Smooth muscle cell of the brain vasculature (primary cell): Measurements from ENCODE around the gene KCND2.
A peak's percentile ranks its signal among the peaks of the same experiment; 100 is the strongest.
"Not testable (repeated sequence)": the region's sequence is repeated elsewhere in the genome, so short reads cannot be mapped to it uniquely, and the experiment has no call there.

Experiments
- DNase-seq: peaks from one replicate; pipeline ENCODE4 v3.0.0-alpha.2; 2012; ENCODE audit warnings: low read depth, low spot score

The KCND2 gene

DNA sequence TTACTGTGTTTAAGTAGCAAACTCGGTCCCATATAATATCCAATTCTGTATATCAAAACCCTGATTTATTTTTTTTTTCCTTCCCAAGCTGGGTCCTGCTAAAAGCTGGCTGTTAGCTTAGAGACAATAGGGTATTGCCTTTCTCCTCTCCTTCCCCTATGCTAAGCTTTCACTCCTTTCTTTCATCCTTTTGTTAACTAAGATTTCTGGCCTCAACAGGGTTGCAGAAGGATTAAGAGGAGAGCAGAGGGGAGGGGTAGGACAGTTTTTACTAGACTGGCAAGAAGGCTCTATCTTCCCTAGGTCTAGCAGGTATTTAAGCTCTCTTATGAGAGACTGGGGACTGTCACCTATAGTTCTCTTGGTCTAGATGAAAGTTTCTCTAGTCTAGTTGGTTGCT lies 229.2 kb downstream of the KCND2 start:
- no peak for DNase-seq

DNA sequence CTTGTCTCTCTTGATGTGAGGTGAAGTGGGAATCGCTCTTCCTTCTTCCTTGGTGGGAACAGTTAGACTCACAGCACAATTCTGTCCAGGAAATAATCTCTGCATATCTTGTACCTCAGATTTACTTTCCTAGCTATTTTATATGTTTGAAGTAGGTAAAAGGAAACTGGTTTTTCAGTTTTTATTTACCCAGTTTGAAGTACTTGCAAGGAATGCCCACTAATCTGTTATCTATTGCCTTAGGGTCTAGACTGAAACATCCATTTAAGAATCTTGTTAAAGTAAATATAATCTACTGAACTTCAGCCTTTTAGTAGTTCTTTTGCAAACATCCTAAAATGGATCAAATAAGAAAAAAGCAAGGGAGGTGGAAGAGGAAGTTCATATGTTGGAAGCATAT lies 229.8 kb downstream of the KCND2 start:
- DNase-seq, result no peak

DNA sequence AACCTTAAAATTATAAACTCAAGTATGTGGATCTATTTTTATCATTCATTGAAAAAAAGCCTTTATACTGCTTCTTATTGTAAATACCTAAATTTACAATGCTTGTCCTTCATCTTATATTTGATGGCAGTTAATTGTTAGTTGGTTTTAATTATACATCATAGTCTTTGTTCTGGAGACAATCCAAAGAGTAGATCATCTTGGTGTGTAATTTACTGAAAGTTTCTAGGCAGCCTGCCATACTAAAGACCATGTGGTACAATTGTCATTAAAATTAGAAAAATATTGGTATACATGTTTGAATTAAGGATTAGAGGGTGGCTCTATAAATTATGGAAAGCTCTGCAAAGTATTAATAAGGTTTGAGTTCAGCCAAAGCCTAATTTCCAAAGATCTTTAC lies 231.4 kb downstream of the KCND2 start:
- no peak for DNase-seq

DNA sequence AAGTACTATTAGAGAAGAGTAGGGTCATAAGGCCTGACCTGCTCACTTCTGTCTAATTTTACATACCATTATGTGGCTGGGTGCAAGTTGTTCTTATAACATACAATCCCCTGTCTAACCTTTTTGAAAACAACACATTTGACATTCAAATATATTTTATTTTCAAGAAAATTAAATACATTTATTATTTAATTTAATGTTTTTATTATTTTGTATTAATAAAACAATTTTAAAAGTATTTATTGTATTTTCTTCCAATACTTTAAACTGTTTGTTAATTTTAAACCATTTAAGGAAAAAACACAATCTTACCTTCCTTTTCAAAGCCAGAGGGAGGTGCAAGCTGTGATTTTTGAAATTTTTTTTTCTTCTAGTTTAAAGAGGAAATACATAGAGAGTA lies 232.8 kb downstream of the KCND2 start:
- no peak for DNase-seq

DNA sequence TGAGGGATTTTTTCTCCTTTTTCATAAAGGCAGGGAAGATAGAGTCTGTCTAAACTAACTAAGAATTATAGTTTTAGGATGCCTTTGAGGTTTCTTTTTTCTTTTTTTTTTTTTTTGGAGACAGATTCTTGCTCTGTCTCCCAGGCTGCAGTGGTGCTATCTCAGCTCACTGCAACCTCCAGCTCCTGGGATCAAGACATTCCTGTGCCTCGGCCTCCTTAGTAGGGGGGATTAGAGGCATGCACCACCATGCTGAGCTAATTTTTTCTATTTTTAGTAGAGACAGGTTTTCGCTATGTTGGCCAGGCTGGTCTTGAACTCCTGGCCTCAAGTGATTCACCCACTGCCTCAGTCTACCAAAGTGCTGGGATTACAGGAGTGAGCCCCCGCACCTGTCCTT lies 239.7 kb downstream of the KCND2 start:
- DNase-seq, result no peak

- DNase-seq, result no peak
These were observed 246.2 kb downstream of the KCND2 start for GRCh38 chr7:120519224-120519623.

GRCh38 chr7:120521761-120522737 lies 249.1 kb downstream of the KCND2 start:
- DNase-seq, result no peak

GRCh38 chr7:120523985-120524384 lies 251.0 kb downstream of the KCND2 start:
- no peak for DNase-seq

DNA sequence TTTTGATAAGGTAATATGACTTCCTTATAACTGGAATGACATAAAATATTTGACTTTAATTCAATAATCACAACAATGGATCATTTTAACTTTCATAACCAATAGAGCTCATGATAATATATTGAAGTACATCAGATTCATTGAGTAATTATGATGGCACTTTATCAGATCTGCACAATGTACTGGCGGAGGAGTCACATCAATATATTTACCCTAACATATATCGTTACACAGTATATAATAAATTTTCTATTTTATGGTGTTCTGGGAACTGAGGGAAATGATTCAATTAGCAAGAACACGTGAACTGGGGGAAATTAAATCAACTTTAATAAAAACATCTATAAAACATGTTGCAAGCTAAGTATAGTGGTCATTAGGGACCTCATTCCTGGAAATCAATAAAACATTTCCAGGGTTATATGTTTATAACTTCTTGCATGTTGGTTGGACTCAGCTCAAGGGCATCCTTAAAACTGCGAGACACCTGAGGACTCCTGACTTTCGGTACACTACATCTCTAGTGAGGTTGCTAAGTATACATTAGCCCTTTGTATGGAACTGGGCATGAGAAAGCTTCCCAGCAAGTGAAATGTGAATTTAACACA lies 254.0 kb downstream of the KCND2 start:
- no peak for DNase-seq

DNA sequence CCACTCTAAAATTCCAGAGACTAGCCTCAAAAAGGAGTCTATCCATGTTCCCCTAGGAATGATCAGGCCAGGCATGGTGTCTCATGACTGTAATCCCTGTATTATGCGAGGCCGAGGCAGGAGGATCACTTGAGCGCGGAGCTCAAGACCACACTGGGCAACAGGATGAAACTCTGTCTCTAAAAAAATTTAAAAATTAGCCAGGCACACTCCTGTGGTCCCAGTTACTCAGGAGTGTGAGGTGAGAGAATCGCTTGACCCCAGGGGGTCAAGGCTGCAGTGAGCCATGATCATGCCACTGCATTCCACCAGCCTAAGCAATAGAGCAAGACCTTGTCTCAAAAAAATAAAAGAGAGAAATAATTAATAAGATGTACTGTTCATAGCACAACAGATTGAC lies 256.8 kb downstream of the KCND2 start:
- no peak for DNase-seq

GRCh38 chr7:120538335-120538734 lies 265.4 kb downstream of the KCND2 start:
- DNase-seq, result no peak

DNA sequence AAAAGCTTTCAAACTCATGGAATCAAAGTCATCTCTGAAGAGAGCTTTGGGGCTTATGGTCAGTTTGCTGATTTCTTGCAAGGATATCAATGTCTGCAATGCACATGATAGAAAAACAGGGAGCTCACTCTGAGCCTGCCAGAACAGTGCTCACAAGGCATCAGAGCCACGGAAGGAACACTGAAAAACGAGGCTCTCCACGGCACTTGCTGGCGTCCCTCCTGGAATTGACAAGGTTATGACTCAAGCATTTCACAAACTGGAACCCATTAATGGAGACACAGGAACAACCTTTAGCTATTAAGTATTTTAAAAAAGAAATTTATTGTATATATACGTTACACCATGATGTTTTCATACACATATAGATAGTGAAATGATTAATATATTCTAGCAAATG lies 266.3 kb downstream of the KCND2 start:
- DNase-seq, result no peak

GRCh38 chr7:120547605-120548004 lies 274.6 kb downstream of the KCND2 start:
- DNase-seq, result no peak

- DNase-seq, result no peak
These were observed 277.6 kb downstream of the KCND2 start for GRCh38 chr7:120550494-120551048.

DNA sequence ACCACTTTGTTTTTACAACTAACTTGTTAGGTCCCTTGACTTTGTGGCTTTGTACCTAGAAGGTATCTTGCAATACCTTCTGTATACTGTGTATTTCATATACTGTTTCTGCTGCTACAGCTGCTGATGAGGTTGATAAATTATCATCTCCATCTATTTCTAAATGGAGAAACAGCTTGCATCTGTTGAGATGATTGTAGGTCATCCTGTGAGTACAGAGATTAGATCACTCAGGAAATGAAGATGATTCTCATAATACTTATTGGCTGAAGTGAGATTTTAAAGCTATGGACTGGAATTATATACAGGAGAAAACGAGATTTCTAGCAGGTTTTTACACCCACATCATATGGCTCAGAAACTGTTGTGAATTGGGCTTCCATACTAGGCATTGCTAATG lies 280.5 kb downstream of the KCND2 start:
- no peak for DNase-seq

- no peak for DNase-seq
These were observed 282.1 kb downstream of the KCND2 start for GRCh38 chr7:120554960-120555571.

GRCh38 chr7:120564145-120564544 lies 291.2 kb downstream of the KCND2 start:
- DNase-seq, result no peak

GRCh38 chr7:120567204-120567603 lies 294.2 kb downstream of the KCND2 start:
- DNase-seq, result no peak

DNA sequence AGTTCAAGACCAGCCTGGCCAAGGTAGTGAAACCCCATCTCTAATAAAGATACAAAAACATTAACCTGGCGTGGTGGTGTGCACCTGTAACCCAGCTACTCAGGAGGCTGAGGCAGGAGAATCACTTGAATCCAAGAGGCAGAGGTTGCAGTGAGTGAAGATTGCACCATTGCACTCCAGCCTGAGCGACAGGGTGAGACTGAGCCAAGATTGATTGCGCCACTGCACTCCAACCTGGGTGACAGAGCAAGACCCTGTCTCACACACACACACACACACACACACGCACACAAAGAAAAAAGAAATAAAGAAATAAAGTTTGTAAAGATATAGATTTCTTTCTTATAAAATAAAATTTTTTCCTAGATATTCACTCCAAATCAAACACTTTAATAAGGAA lies 305.7 kb downstream of the KCND2 start:
- DNase-seq, result not testable (repeated sequence)

DNA sequence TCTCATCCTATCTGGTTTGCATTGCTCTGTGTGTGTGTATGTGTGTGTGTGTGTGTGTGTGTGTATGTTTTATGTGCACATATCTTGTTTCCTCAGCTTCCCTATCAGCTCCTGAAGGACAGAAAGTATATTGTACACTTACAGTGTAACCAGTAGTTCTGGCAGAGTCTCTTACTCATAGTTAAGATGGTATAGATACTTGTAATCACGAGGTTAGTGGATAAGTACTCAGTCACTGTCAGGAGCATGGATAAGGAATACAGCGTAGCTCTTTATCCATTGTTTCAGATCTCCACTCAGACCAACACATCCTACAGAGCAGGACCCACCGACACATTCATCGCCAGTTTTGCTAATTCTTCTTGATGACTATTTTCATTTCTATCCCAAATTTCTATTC lies 309.9 kb downstream of the KCND2 start:
- DNase-seq, result no peak

DNA sequence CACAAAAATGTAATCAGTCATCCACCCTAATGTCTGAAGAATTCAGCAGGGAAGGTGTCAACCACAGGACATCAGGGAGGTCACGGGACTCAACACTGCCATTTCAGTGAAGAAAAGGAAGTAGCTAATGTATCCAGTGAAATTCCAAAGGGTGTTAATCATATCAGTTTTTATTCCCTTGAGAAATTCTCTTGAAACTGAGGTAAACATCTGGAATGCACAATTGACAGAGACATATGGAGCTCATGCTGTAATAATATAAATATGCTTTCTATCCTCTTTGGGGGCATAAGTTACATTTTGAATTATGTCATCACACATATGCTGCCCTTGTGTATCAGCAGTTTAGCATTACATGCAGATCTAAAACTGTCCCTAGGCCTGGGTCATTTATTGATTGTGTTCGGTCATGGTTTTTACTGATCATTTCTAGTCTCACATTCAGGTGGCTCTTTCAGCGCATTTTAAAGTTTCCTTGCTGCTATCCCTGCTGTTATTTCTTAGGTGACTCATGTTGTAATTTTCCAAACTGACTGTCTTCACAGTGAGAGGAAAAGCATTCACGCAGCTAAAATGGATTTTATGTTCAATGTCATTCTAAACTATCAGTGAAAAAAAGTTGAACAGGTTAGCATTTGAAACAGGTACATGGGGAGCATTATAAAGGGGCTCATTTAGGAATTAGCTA lies 311.1 kb downstream of the KCND2 start:
- peak; percentile 37 for DNase-seq

GRCh38 chr7:120586571-120586970 lies 313.6 kb downstream of the KCND2 start:
- no peak for DNase-seq
